ENCODE data around the gene SCMH1. TPM values are rescaled to one million over a fixed set of nuclear protein-coding genes. Genes with fewer than 3 reads are reported as not detected.

The SCMH1 gene
- total and polyA plus RNA-seq, 2 donors (not counting 3 experiments of a cell fraction or from before 2014, with no cell fraction given): 39.9 to 40.7 TPM

DNA sequence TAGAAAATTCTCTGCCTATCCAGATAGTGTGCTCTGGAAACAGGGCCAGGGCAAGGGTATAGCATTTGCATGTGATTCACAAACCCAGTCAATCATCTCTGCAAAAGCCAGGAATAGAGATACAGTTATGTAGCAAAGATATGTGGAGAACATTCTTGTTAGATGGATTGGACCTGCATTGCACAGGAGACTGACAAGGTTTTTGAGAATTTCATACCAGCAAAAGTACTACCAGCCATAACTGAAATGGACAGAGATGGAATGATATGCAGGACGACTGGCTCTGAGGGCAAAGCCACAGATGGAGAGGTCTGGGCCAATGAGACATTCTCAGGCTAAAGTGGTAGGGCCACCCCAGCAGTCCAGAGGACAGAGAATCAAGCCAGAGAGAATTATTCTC is 24.7 kb downstream of the SCMH1 start:
- no peaks in the 10 kb centered on the region for H3K36me3 ChIP-seq (ENCODE audit: control insufficient read depth in 2 of 2, extremely low read depth in 1 of 2, insufficient read depth in 2 of 2, low read length in 2 of 2)
- FAIRE-seq (no peak), DNase-seq (ENCODE audit: low read depth, low spot score) (no peak)
- no peak for TF ChIP-seq POLR2AphosphoS5 (IDR thresholded peaks at IDR 0.05; ENCODE audit: insufficient read depth, low read depth, low read length)
- TF ChIP-seq GATA2 (IDR thresholded peaks at IDR 0.05; ENCODE audit: insufficient read depth, insufficient read length, low read depth, low read length): no peak
- no peak for TF ChIP-seq MAX (IDR thresholded peaks at IDR 0.05; ENCODE audit: insufficient read depth, insufficient read length)
- TF ChIP-seq POLR2A (IDR thresholded peaks at IDR 0.05; ENCODE audit: low read depth, low read length): no peak
- no peaks in the 10 kb centered on the region for H3K4me1 ChIP-seq (ENCODE audit: control insufficient read depth, extremely low read depth, insufficient read depth, low read length)
- intact Hi-C loops (cut with micrococcal nuclease) (no loop called here), dilution Hi-C loops (cut with MboI; ENCODE audit: extremely low pct_ligation_motif_present, low sequenced_read_pairs) (no loop called here)
- BruUV-seq (replicated peaks): no TSS peak
- no peaks in the 10 kb centered on the region for H3K9me1 ChIP-seq (replicated peaks; ENCODE audit: control insufficient read depth, extremely low read depth, insufficient read depth, low read length)
- no peaks in the 10 kb centered on the region for H3K27me3 ChIP-seq (ENCODE audit: control insufficient read depth in 2 of 2, insufficient read depth in 2 of 2, low read length in 2 of 2)
- no peaks in the 10 kb centered on the region for H4K20me1 ChIP-seq (replicated peaks; ENCODE audit: control insufficient read depth, extremely low read depth, insufficient read depth, low read length)
- no peak overlapping the region for H3K4me2 ChIP-seq (ENCODE audit: insufficient read depth, low read length)
- H3K79me2 ChIP-seq (ENCODE audit: control insufficient read depth, insufficient read depth, low read length): peaks cover 10% of the 10 kb centered on the region
- H3K4me3 ChIP-seq (replicated peaks in 1 of 3; ENCODE audit: insufficient read depth in 1 of 3, low read depth in 1 of 3, low read length in 3 of 3): no peak overlapping the region
- H2AFZ ChIP-seq (ENCODE audit: low read depth, low read length): no peak overlapping the region
- CTCF ChIA-PET: no interaction called here
- H3K9ac ChIP-seq (replicated peaks; ENCODE audit: extremely low read depth, insufficient read depth, low read length): no peak overlapping the region
- H3K27ac ChIP-seq (ENCODE audit: insufficient read depth, low read depth, low read length): no peak overlapping the region
- no peaks in the 10 kb centered on the region for H3K9me3 ChIP-seq (replicated peaks; ENCODE audit: control insufficient read depth, insufficient read depth, low read length)
- POLR2A ChIA-PET: no interaction called here

- H3K27ac ChIP-seq (ENCODE audit: insufficient read depth, low read depth, low read length): no peak overlapping the region
- TF ChIP-seq POLR2A (IDR thresholded peaks at IDR 0.05; ENCODE audit: low read depth, low read length) (no peak), FOS (IDR thresholded peaks at IDR 0.05; ENCODE audit: borderline replicate concordance, insufficient read depth, low read length) (no peak), CTCF (IDR thresholded peaks at IDR 0.05; ENCODE audit: extremely low read depth in 1 of 2, insufficient read depth in 1 of 2, low read depth in 1 of 2, low read length in 2 of 2) (no peak), EZH2 (IDR thresholded peaks at IDR 0.05; ENCODE audit: borderline replicate concordance, low read depth, low read length, severe bottlenecking) (no peak), GATA2 (IDR thresholded peaks at IDR 0.05; ENCODE audit: insufficient read depth, insufficient read length, low read depth, low read length) (no peak), JUN (IDR thresholded peaks at IDR 0.05; ENCODE audit: borderline replicate concordance, insufficient read depth, insufficient read length, low read depth) (no peak), POLR2AphosphoS5 (IDR thresholded peaks at IDR 0.05; ENCODE audit: insufficient read depth, low read depth, low read length) (no peak), MYC (IDR thresholded peaks at IDR 0.05; ENCODE audit: low read depth, low read length) (no peak)
- POLR2A ChIA-PET: interaction anchor here (0.5 kb wide), 1 partner anchor 142 kb away, joined by 3 read pairs; no protein-coding TSS in a partner anchor
- DNase-seq (ENCODE audit: low read depth, low spot score): no peak
- H3K79me2 ChIP-seq (ENCODE audit: control insufficient read depth, insufficient read depth, low read length): peaks cover 9% of the 10 kb centered on the region
- H3K9me1 ChIP-seq (replicated peaks; ENCODE audit: control insufficient read depth, extremely low read depth, insufficient read depth, low read length): no peaks in the 10 kb centered on the region
- no peak overlapping the region for H3K4me2 ChIP-seq (ENCODE audit: insufficient read depth, low read length)
- H3K9me3 ChIP-seq (replicated peaks; ENCODE audit: control insufficient read depth, insufficient read depth, low read length): no peaks in the 10 kb centered on the region
- intact Hi-C loops (cut with micrococcal nuclease) (no loop called here), dilution Hi-C loops (cut with MboI; ENCODE audit: extremely low pct_ligation_motif_present, low sequenced_read_pairs) (no loop called here)
- no peaks in the 10 kb centered on the region for H3K36me3 ChIP-seq (ENCODE audit: control insufficient read depth in 2 of 2, extremely low read depth in 1 of 2, insufficient read depth in 2 of 2, low read length in 2 of 2)
- H4K20me1 ChIP-seq (replicated peaks; ENCODE audit: control insufficient read depth, extremely low read depth, insufficient read depth, low read length): no peaks in the 10 kb centered on the region
- no peaks in the 10 kb centered on the region for H3K27me3 ChIP-seq (ENCODE audit: control insufficient read depth in 2 of 2, insufficient read depth in 2 of 2, low read length in 2 of 2)
- CTCF ChIA-PET: interaction anchor here (1.1 kb wide), 1 partner anchor 92 kb away, joined by 3 read pairs; no protein-coding TSS in a partner anchor
- no peak for FAIRE-seq
- no peak overlapping the region for H2AFZ ChIP-seq (ENCODE audit: low read depth, low read length)
- no TSS peak for BruUV-seq (replicated peaks)
- no peaks in the 10 kb centered on the region for H3K4me1 ChIP-seq (ENCODE audit: control insufficient read depth, extremely low read depth, insufficient read depth, low read length)
- no peak overlapping the region for H3K4me3 ChIP-seq (replicated peaks in 1 of 3; ENCODE audit: insufficient read depth in 1 of 3, low read depth in 1 of 3, low read length in 3 of 3)
- H3K9ac ChIP-seq (replicated peaks; ENCODE audit: extremely low read depth, insufficient read depth, low read length): no peak overlapping the region
Measured at GRCh38 chr1:41215623-41216022, 26.5 kb downstream of the SCMH1 start.

Data from endothelial cell of umbilical vein (primary cell).